Stimulated activated naive CD8-positive, alpha-beta T cell treated with anti-CD3 and anti-CD28 coated beads, Interleukin-15, amount 100 ng/mL, for 72 hours (primary cell): Measurements from ENCODE around the gene L1CAM.

Source experiments
- ATAC-seq: fragments of 150-1000 bp; cut with Tn5 transposase; 2 replicates; pipeline ENCODE4 v1.10.0; 2021; ENCODE audit warnings: mild to moderate bottlenecking, moderate library complexity
- DNase-seq, 2 donors: peaks; one replicate each; pipeline ENCODE4 v3.0.0; 2021 to 2022
- H3K27ac Mint-ChIP-seq, 2 donors: one replicate each; pipeline ENCODE4 v1.8.0; 2022; ENCODE audit warnings: mild to moderate bottlenecking in 2 of 2, mixed read lengths in 2 of 2, moderate library complexity in 2 of 2
- H3K27me3 Mint-ChIP-seq: one replicate; pipeline ENCODE4 v1.8.0; 2022; ENCODE audit warnings: mixed read lengths
- H3K4me1 Mint-ChIP-seq: one replicate; pipeline ENCODE4 v1.8.0; 2022; ENCODE audit warnings: mild to moderate bottlenecking, mixed read lengths
- H3K4me3 Mint-ChIP-seq, 2 donors: one replicate each; pipeline ENCODE4 v1.8.0; 2022; ENCODE audit warnings: mild to moderate bottlenecking in 2 of 2, mixed read lengths in 2 of 2, moderate library complexity in 1 of 2
- H3K9me3 Mint-ChIP-seq, 2 donors: one replicate each; pipeline ENCODE4 v1.8.0; 2022; ENCODE audit warnings: mixed read lengths in 2 of 2

Gene L1CAM

GRCh38 chrX:153910446-153910845, 24.5 kb upstream of the L1CAM start:
- no peak overlapping the region for H3K27ac Mint-ChIP-seq
- H3K27me3 Mint-ChIP-seq, result no peaks in the 10 kb centered on the region
- no peak overlapping the region for H3K4me3 Mint-ChIP-seq

GRCh38 chrX:153909980-153910360, 24.0 kb upstream of the L1CAM start:
- peaks cover 36% of the 10 kb centered on the region for H3K4me1 Mint-ChIP-seq
- no peak for DNase-seq
- H3K4me3 Mint-ChIP-seq, result no peak overlapping the region
- H3K27ac Mint-ChIP-seq, result peak overlapping the region in 1 of 2 donors; percentile 19
- no peaks in the 10 kb centered on the region for H3K27me3 Mint-ChIP-seq
- H3K9me3 Mint-ChIP-seq, result no peaks in the 10 kb centered on the region
- no peak for ATAC-seq

More at GRCh38 chrX:153910446-153910845, 24.5 kb upstream of the L1CAM start:
- ATAC-seq (no peak), DNase-seq (no peak)
- H3K4me1 Mint-ChIP-seq, result peaks cover 31% of the 10 kb centered on the region
- no peaks in the 10 kb centered on the region for H3K9me3 Mint-ChIP-seq

GRCh38 chrX:153909024-153909979, 23.3 kb upstream of the L1CAM start:
- H3K27me3 Mint-ChIP-seq, result no peaks in the 10 kb centered on the region
- H3K4me3 Mint-ChIP-seq, result no peak overlapping the region
- DNase-seq (no peak), ATAC-seq (no peak)
- H3K4me1 Mint-ChIP-seq, result peaks cover 40% of the 10 kb centered on the region
- H3K27ac Mint-ChIP-seq, result no peak overlapping the region
- no peaks in the 10 kb centered on the region for H3K9me3 Mint-ChIP-seq

GRCh38 chrX:153908219-153908860, 22.4 kb upstream of the L1CAM start:
- Mint-ChIP-seq H3K27me3 (no peaks in the 10 kb centered on the region), H3K4me3 (no peak overlapping the region), H3K9me3 (no peaks in the 10 kb centered on the region), H3K27ac (no peak overlapping the region), H3K4me1 (peaks cover 50% of the 10 kb centered on the region)
- ATAC-seq (no peak), DNase-seq (no peak)

- Mint-ChIP-seq H3K9me3 (no peaks in the 10 kb centered on the region), H3K27ac (no peak overlapping the region), H3K4me3 (no peak overlapping the region), H3K27me3 (no peaks in the 10 kb centered on the region), H3K4me1 (peaks cover 56% of the 10 kb centered on the region)
- ATAC-seq (no peak), DNase-seq (no peak)
Measured at GRCh38 chrX:153907456-153907855, 21.5 kb upstream of the L1CAM start.

GRCh38 chrX:153906126-153906917, 20.3 kb upstream of the L1CAM start:
- Mint-ChIP-seq H3K9me3 (no peaks in the 10 kb centered on the region), H3K27me3 (no peaks in the 10 kb centered on the region)
- no peak for DNase-seq

GRCh38 chrX:153905481-153906095, 19.6 kb upstream of the L1CAM start:
- Mint-ChIP-seq H3K9me3 (no peaks in the 10 kb centered on the region), H3K4me1 (peaks cover 65% of the 10 kb centered on the region), H3K27me3 (no peaks in the 10 kb centered on the region), H3K27ac (peak overlapping the region in 1 of 2 donors; percentile 97), H3K4me3 (peak overlapping the region in 1 of 2 donors; percentile 53)
- no peak for ATAC-seq
- no peak for DNase-seq

More at GRCh38 chrX:153906126-153906917, 20.3 kb upstream of the L1CAM start:
- ATAC-seq, result peak; percentile 49
- no peak overlapping the region for H3K4me3 Mint-ChIP-seq
- peak overlapping the region in 1 of 2 donors; percentile 97 for H3K27ac Mint-ChIP-seq
- H3K4me1 Mint-ChIP-seq, result peaks cover 58% of the 10 kb centered on the region

- ATAC-seq (peak; percentile 21), DNase-seq (no peak)
- Mint-ChIP-seq H3K9me3 (no peaks in the 10 kb centered on the region), H3K27ac (peak within 1 kb of the TSS; percentile 17 to 97), H3K27me3 (no peaks in the 10 kb centered on the region), H3K4me1 (peaks cover 67% of the 10 kb centered on the region), H3K4me3 (peak within 1 kb of the TSS in 1 of 2 donors; percentile 53)
Measured at GRCh38 chrX:153903991-153904957, 18.3 kb upstream of the L1CAM start, which contains the start of gene AVPR2. AVPR2 (plus strand) TSS chrX:153904673; CDS start chrX:153905146, 473 bp downstream.

- Mint-ChIP-seq H3K27me3 (no peaks in the 10 kb centered on the region), H3K9me3 (no peaks in the 10 kb centered on the region), H3K4me1 (peaks cover 67% of the 10 kb centered on the region), H3K4me3 (peak overlapping the region in 1 of 2 donors; percentile 52), H3K27ac (peak overlapping the region; percentile 17 to 89)
- peak; percentile 27 for ATAC-seq
- no peak for DNase-seq
Measured at GRCh38 chrX:153903238-153903980, 17.4 kb upstream of the L1CAM start.

GRCh38 chrX:153902385-153902784, 16.4 kb upstream of the L1CAM start:
- peak overlapping the region in 1 of 2 donors; percentile 73 for H3K4me3 Mint-ChIP-seq
- no peaks in the 10 kb centered on the region for H3K9me3 Mint-ChIP-seq
- H3K27ac Mint-ChIP-seq, result peak overlapping the region in 1 of 2 donors; percentile 88
- H3K4me1 Mint-ChIP-seq, result peaks cover 67% of the 10 kb centered on the region
- no peaks in the 10 kb centered on the region for H3K27me3 Mint-ChIP-seq
- DNase-seq (no peak), ATAC-seq (no peak)

- Mint-ChIP-seq H3K9me3 (no peaks in the 10 kb centered on the region), H3K4me1 (peaks cover 61% of the 10 kb centered on the region), H3K27me3 (no peaks in the 10 kb centered on the region), H3K4me3 (peak overlapping the region; percentile 54 to 73), H3K27ac (peak overlapping the region in 1 of 2 donors; percentile 65)
- DNase-seq, result no peak
- no peak for ATAC-seq
Measured at GRCh38 chrX:153901753-153902140, 15.8 kb upstream of the L1CAM start.

GRCh38 chrX:153900831-153901752, 15.1 kb upstream of the L1CAM start:
- no peaks in the 10 kb centered on the region for H3K9me3 Mint-ChIP-seq

More at GRCh38 chrX:153900831-153901752, 15.1 kb upstream of the L1CAM start:
- Mint-ChIP-seq H3K27me3 (no peaks in the 10 kb centered on the region), H3K4me1 (peaks cover 54% of the 10 kb centered on the region), H3K27ac (peak overlapping the region; percentile 8 to 65), H3K4me3 (peak overlapping the region; percentile 54 to 73)
- peak; percentile 80 for ATAC-seq
- DNase-seq, result peak; percentile 56 to 75
